BJ (cell line): ENCODE data around the gene CCDC33. TPM values are rescaled to one million over a fixed set of nuclear protein-coding genes. Genes with fewer than 3 reads are reported as not detected.

ENCODE experiments used
- CTCF ChIA-PET: fragments of 350-600 bp; formaldehyde crosslinking; extraction: SDS; loops from one replicate; lab custom pipeline; 2021; ENCODE audit warnings: antibody characterized with exemption, inconsistent platforms; lab: Yijun Ruan, JAX
- POLR2A ChIA-PET: fragments of 300-600 bp; sonication (Branson Sonifier 250); formaldehyde crosslinking; extraction: SDS; loops from one replicate; lab custom pipeline; 2021; ENCODE audit warnings: antibody characterized with exemption; lab: Charles Lee
- DNase-seq: peaks from one replicate; pipeline ENCODE4 v3.0.0-alpha.2; 2011; ENCODE audit warnings: low read depth
- H3K27me3 ChIP-seq: 2 replicates; pipeline ENCODE4 v1.6.0; 2011; ENCODE audit warnings: low read length; ENCODE audit not compliant: control insufficient read depth, insufficient read depth
- H3K36me3 ChIP-seq: 2 replicates; pipeline ENCODE4 v1.5.1; 2011; ENCODE audit warnings: low read length; ENCODE audit not compliant: control insufficient read depth, insufficient read depth
- H3K4me3 ChIP-seq: 2 replicates; pipeline ENCODE4 v1.5.1; 2011; ENCODE audit warnings: low read depth, mild to moderate bottlenecking, control low read depth, low read length
- CTCF ChIP-seq: IDR thresholded peaks from 2 replicates; pipeline ENCODE4 v1.5.1; 2011; ENCODE audit warnings: low read depth, mild to moderate bottlenecking, control low read depth, inconsistent platforms, low read length, moderate library complexity; ENCODE audit not compliant: insufficient read depth
- polyA minus RNA-seq: library from RNA; depleted of rRNA, polyadenylated mRNA; stranded (reverse); fragments of >200 nt; gene quantifications from 2 replicates; pipeline ENCODE4 v1.2.3, GENCODE V29; 2011; rRNA and poly(A)+ RNA removed
- polyA plus RNA-seq: library from polyadenylated mRNA; depleted of rRNA; stranded (reverse); fragments of >200 nt; gene quantifications from 2 replicates; pipeline ENCODE4 v1.2.3, GENCODE V29; 2011; rRNA removed

The CCDC33 gene
- polyA plus RNA-seq (0.18 and 0.26 TPM in 2 replicates), polyA minus RNA-seq (0.31 TPM in 1 of 2 replicates, not detected in the other)

- CTCF ChIA-PET: no interaction called here
- no peak for TF ChIP-seq CTCF
- no peaks in the 10 kb centered on the region for H3K36me3 ChIP-seq
- no peak for DNase-seq
- no peak within 1 kb of the TSS for H3K4me3 ChIP-seq
- POLR2A ChIA-PET: no interaction called here
- H3K27me3 ChIP-seq: peaks cover 10% of the 10 kb centered on the region
These were observed at the start of gene CCDC33 for GRCh38 chr15:74235962-74236361. Gene CCDC33 (plus strand): TSS chr15:74236326. CDS start chr15:74236720, 394 bp downstream.

- Histone ChIP-seq H3K27me3 (no peaks in the 10 kb centered on the region), H3K4me3 (no peak overlapping the region), H3K36me3 (no peaks in the 10 kb centered on the region)
- ChIA-PET CTCF (no interaction called here), POLR2A (no interaction called here)
- TF ChIP-seq CTCF: no peak
- DNase-seq: no peak
These were observed 47.9 kb upstream of the CCDC33 start for GRCh38 chr15:74188216-74188615.

GRCh38 chr15:74191798-74192197 lies 44.3 kb upstream of the CCDC33 start:
- ChIA-PET CTCF (interaction anchor here (0.9 to 1.9 kb wide), 2 partner anchors 11 to 116 kb away, joined by 3 to 7 read pairs; no protein-coding TSS in a partner anchor), POLR2A (no interaction called here)
- Histone ChIP-seq H3K4me3 (no peak overlapping the region), H3K36me3 (no peaks in the 10 kb centered on the region), H3K27me3 (no peaks in the 10 kb centered on the region)
- DNase-seq: no peak
- TF ChIP-seq CTCF: no peak

- ChIA-PET CTCF (no interaction called here), POLR2A (no interaction called here)
- H3K27me3 ChIP-seq: no peaks in the 10 kb centered on the region
- no peak for TF ChIP-seq CTCF
- DNase-seq: no peak
- no peaks in the 10 kb centered on the region for H3K36me3 ChIP-seq
- no peak overlapping the region for H3K4me3 ChIP-seq
These were observed 43.4 kb upstream of the CCDC33 start for GRCh38 chr15:74192751-74193150.

- POLR2A ChIA-PET: no interaction called here
- TF ChIP-seq CTCF: no peak
- no peaks in the 10 kb centered on the region for H3K27me3 ChIP-seq
These were observed 42.8 kb upstream of the CCDC33 start for GRCh38 chr15:74193299-74193718.

More at GRCh38 chr15:74193299-74193718, 42.8 kb upstream of the CCDC33 start:
- CTCF ChIA-PET: no interaction called here
- H3K4me3 ChIP-seq: no peak overlapping the region
- DNase-seq: peak; percentile 68
- H3K36me3 ChIP-seq: no peaks in the 10 kb centered on the region
